ENCODE measurements around the gene INPP5F. TPM values are rescaled to one million over a fixed set of nuclear protein-coding genes. Genes with fewer than 3 reads are reported as not detected.

Gene INPP5F
- total RNA-seq, 1 donor from 2014 or later, result 16.0 TPM

DNA sequence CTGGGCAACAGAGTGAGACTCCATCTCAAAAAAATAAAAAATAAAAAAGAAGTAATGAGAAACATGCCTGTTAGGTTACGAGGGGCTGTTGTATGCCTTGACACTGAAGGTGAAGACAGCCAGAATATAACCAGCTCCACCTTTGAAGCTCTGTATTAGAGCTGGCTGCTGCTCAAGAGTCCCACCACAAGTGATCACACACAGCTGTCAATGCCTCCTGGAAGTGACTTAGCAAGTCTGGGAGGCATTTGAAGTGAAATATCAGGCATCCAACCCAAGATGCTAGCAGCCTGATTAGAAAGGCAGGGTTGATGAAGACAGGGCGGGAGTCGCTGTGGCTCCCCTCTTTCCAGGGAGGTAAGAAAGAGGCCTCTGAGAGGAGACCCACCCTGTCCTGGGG lies 34.1 kb upstream of the INPP5F start:
- H3K4me3 ChIP-seq, result no peak overlapping the region
- no peak for ATAC-seq
- TF ChIP-seq, protein P1, sequence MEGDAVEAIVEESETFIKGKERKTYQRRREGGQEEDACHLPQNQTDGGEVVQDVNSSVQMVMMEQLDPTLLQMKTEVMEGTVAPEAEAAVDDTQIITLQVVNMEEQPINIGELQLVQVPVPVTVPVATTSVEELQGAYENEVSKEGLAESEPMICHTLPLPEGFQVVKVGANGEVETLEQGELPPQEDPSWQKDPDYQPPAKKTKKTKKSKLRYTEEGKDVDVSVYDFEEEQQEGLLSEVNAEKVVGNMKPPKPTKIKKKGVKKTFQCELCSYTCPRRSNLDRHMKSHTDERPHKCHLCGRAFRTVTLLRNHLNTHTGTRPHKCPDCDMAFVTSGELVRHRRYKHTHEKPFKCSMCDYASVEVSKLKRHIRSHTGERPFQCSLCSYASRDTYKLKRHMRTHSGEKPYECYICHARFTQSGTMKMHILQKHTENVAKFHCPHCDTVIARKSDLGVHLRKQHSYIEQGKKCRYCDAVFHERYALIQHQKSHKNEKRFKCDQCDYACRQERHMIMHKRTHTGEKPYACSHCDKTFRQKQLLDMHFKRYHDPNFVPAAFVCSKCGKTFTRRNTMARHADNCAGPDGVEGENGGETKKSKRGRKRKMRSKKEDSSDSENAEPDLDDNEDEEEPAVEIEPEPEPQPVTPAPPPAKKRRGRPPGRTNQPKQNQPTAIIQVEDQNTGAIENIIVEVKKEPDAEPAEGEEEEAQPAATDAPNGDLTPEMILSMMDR (IDR thresholded peaks at IDR 0.05), result no peak
- intact Hi-C loops (cut with DNase I), result no loop called here
- DNase-seq, result no peak
- H3K4me1 ChIP-seq, result no peaks in the 10 kb centered on the region
- no peaks in the 10 kb centered on the region for H3K27me3 ChIP-seq (ENCODE audit: low read depth)
- no peak overlapping the region for H3K27ac ChIP-seq
- no peaks in the 10 kb centered on the region for H3K9me3 ChIP-seq
- no peaks in the 10 kb centered on the region for H3K36me3 ChIP-seq

DNA sequence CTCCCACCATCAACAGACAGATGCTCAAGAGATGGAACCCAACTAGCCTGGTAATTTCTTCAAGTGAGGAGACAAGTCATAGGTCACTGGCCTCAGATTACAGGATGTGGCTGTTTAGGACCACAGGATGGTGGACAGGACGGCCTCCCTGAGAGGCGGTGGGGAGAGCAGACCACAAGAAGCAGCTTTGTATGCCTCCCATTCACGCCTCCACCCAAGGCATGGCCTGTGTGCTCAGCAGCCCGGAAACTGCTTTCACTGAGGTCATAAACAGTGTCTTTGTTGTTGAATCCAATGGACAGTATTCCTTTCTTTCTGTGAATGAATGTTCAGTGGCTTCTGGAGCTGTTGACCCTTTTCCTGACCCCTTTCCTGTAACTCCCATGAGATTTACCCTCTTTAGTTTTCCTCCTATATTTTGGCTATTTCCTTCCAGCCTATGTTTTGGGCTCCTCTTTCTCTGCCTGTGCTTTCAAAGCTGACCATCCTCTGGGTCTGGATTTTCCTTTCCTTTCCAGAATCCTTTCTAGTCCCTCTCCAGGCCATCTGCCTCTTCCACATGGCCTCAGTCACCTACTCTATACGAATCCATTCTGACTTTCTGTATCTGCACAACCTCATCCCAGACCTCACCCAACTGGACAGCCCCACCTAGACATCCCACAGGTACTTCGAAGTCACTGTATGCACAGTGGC lies 32.4 kb upstream of the INPP5F start:
- H3K4me3 ChIP-seq, result no peak overlapping the region
- intact Hi-C loops (cut with DNase I), result no loop called here
- no peak overlapping the region for H3K27ac ChIP-seq
- H3K9me3 ChIP-seq, result no peaks in the 10 kb centered on the region
- no peak for DNase-seq
- no peak for ATAC-seq
- H3K36me3 ChIP-seq, result no peaks in the 10 kb centered on the region
- H3K27me3 ChIP-seq (ENCODE audit: low read depth), result no peaks in the 10 kb centered on the region
- TF ChIP-seq, protein P1 (IDR thresholded peaks at IDR 0.05), result no peak
- H3K4me1 ChIP-seq, result no peaks in the 10 kb centered on the region

DNA sequence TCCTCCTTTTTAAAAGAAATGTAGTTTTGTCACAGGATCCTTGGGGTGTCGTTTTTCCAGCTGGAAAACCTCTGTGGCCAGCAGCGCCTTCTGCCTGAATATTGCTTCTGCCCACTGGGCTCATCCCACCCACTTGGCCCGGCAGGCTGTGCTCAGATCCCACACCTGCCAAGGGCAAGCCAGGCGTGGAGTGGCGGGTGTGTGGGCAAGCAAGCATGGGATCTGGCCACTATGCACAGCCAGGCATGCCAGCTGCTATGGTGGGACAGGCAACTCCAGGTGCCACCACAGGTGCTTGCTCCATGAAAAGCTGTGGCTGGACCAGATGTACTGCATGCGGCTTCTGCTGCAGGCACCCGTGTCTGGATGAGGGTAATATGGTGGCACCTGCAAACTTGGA lies 31.2 kb upstream of the INPP5F start:
- ATAC-seq, result no peak
- no peak for DNase-seq
- Histone ChIP-seq H3K36me3 (no peaks in the 10 kb centered on the region), H3K27ac (no peak overlapping the region), H3K27me3 (ENCODE audit: low read depth) (no peaks in the 10 kb centered on the region), H3K4me3 (no peak overlapping the region), H3K4me1 (no peaks in the 10 kb centered on the region), H3K9me3 (no peaks in the 10 kb centered on the region)
- intact Hi-C loops (cut with DNase I), result no loop called here
- TF ChIP-seq, protein P1 (IDR thresholded peaks at IDR 0.05), result no peak

DNA sequence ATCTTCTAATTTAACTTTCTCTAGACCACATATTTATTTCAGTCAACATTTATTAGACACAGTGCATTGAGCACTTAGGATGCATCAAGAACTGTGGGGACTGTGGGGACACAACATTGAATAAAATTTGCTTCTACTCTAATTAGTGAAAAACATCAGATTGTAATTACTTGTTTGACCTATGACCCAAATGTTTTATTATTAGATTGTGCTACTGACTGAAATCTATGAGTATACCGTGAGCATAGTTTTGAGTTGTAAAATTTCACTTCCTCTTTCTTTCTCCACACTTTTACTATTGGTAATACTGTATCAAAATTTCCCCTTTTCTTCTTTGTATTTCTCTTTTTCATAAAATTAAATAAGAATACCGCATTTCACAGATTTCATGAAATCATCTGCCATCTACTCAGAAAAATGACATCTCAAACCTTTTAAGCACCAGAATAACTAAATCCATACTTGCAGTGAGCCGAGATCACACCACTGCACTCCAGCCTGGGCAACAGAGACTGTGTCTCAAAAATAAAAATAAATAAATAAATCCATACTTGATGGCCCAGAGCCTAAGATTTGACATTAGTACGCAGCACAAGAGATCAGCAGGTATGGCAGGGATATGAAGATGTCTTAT lies 25.4 kb upstream of the INPP5F start:
- H3K27ac ChIP-seq, result no peak overlapping the region
- no peaks in the 10 kb centered on the region for H3K4me1 ChIP-seq
- intact Hi-C loops (cut with DNase I), result no loop called here
- no peaks in the 10 kb centered on the region for H3K36me3 ChIP-seq
- no peaks in the 10 kb centered on the region for H3K9me3 ChIP-seq
- no peak overlapping the region for H3K4me3 ChIP-seq
- ATAC-seq (no peak), DNase-seq (no peak)
- no peaks in the 10 kb centered on the region for H3K27me3 ChIP-seq (ENCODE audit: low read depth)
- TF ChIP-seq, protein P1 (IDR thresholded peaks at IDR 0.05), result no peak

DNA sequence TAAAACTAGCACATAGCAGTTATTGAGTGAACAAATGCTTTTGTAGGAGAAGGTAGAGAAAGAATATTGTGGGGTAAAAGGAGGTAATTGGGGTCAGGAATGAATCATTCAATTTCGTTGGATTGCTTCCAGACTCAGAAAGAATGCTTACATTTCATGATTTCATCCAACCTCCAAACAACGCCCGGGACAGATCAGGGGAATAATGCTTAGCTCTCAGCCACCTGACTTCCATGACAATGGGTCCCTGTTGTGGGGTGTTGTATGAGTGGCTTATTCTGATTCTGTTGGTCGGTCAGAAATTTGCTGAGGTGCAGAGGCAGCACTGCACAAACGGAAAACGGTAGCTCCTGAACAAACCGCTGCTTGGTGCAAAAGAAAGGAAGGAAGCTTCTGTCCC lies 24.0 kb upstream of the INPP5F start:
- DNase-seq, result no peak
- H3K9me3 ChIP-seq, result peaks cover 3% of the 10 kb centered on the region
- no peaks in the 10 kb centered on the region for H3K4me1 ChIP-seq
- ATAC-seq, result no peak
- H3K4me3 ChIP-seq, result no peak overlapping the region
- no peaks in the 10 kb centered on the region for H3K27me3 ChIP-seq (ENCODE audit: low read depth)
- TF ChIP-seq, protein P1 (IDR thresholded peaks at IDR 0.05), result no peak
- intact Hi-C loops (cut with DNase I), result no loop called here
- no peak overlapping the region for H3K27ac ChIP-seq
- no peaks in the 10 kb centered on the region for H3K36me3 ChIP-seq
